Upper lobe of right lung (tissue), 1 donor: Measurements from ENCODE around the gene SPAG6. TPM values are rescaled to one million over a fixed set of nuclear protein-coding genes. Genes with fewer than 3 reads are reported as not detected.

ENCODE experiments used
- ATAC-seq: fragments of 200-7000 bp; cut with Tn5 transposase; one replicate; pipeline ENCODE4 v1.9.1; 2020; ENCODE audit warnings: mild to moderate bottlenecking, moderate library complexity
- DNase-seq: peaks from one replicate; pipeline ENCODE4 v3.0.0-alpha.2; 2020
- H3K27ac ChIP-seq: fragments of 200-600 bp; one replicate; pipeline ENCODE4 v1.8.0; 2022
- H3K27me3 ChIP-seq: fragments of 200-600 bp; one replicate; pipeline ENCODE4 v1.8.0; 2022; ENCODE audit warnings: mild to moderate bottlenecking
- H3K36me3 ChIP-seq: fragments of 200-600 bp; one replicate; pipeline ENCODE4 v1.8.0; 2022
- H3K4me1 ChIP-seq: fragments of 200-600 bp; one replicate; pipeline ENCODE4 v1.8.0; 2022
- H3K4me3 ChIP-seq: fragments of 200-600 bp; one replicate; pipeline ENCODE4 v1.8.0; 2022; ENCODE audit warnings: mild to moderate bottlenecking
- H3K9me3 ChIP-seq: fragments of 200-600 bp; one replicate; pipeline ENCODE4 v1.8.0; 2022
- CTCF ChIP-seq: fragments of 200-600 bp; IDR thresholded peaks from one replicate; pipeline ENCODE4 v1.8.0; 2022; ENCODE audit warnings: antibody characterized with exemption
- intact Hi-C: fragments of 100-400 bp; cut with DNase I; formaldehyde crosslinking; loops from one replicate; pipeline ENCODE4 v1.11.0; 2022
- total RNA-seq: library from RNA; stranded (reverse); fragmentation: NEBNext Ultra II Directional; extraction: Animal tissue kit (Norgen Biotek cat#: 25700); gene quantifications from one replicate; pipeline ENCODE4 v1.2.1, GENCODE V29; 2021
- donor health status: DM: no; HTN: yes; CAD: no; lungs with severe emphysema.

The SPAG6 gene
- total RNA-seq, 1 donor from 2014 or later, result not detected

DNA sequence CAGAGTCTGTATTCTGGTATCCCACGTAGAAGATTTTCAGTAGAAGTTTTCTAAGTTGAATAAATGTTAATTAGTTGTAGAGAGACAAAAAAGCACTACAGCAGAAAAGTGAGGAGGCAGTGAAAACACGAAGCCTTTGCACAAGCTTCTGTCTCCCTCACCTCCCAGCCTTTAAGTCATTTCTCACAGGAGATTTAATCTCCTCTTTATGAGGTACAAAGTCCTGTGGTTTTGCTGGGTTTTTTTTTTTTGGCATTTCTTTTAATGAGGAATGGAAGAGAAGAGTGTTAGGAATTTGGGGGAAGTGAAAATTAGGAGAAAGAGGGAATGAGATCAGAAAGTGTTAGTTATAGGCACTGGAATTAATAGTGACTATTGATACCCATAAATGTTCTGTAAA lies 21.5 kb downstream of the SPAG6 start:
- peaks cover 6% of the 10 kb centered on the region for H3K27me3 ChIP-seq
- intact Hi-C loops, result no loop called here
- H3K27ac ChIP-seq, result no peak overlapping the region
- H3K4me1 ChIP-seq, result no peaks in the 10 kb centered on the region
- no peaks in the 10 kb centered on the region for H3K36me3 ChIP-seq
- no peak overlapping the region for H3K4me3 ChIP-seq
- DNase-seq, result no peak
- H3K9me3 ChIP-seq, result no peaks in the 10 kb centered on the region
- ATAC-seq, result no peak
- TF ChIP-seq CTCF, result no peak

GRCh38 chr10:22367471-22367870 lies 22.2 kb downstream of the SPAG6 start:
- H3K27me3 ChIP-seq, result peaks cover 2% of the 10 kb centered on the region
- no peak for ATAC-seq
- no peak for TF ChIP-seq CTCF
- no peaks in the 10 kb centered on the region for H3K36me3 ChIP-seq
- intact Hi-C loops, result no loop called here
- no peaks in the 10 kb centered on the region for H3K9me3 ChIP-seq
- DNase-seq, result no peak
- no peak overlapping the region for H3K4me3 ChIP-seq
- no peak overlapping the region for H3K27ac ChIP-seq
- no peaks in the 10 kb centered on the region for H3K4me1 ChIP-seq

- ATAC-seq, result no peak
Measured at GRCh38 chr10:22368402-22368801, 23.1 kb downstream of the SPAG6 start.

GRCh38 chr10:22368981-22369380 lies 23.7 kb downstream of the SPAG6 start:
- H3K4me3 ChIP-seq, result no peak overlapping the region
- intact Hi-C loops, result no loop called here
- ATAC-seq, result no peak

More at GRCh38 chr10:22368402-22368801, 23.1 kb downstream of the SPAG6 start:
- intact Hi-C loops, result no loop called here
- no peak overlapping the region for H3K4me3 ChIP-seq
- no peaks in the 10 kb centered on the region for H3K36me3 ChIP-seq
- H3K4me1 ChIP-seq, result no peaks in the 10 kb centered on the region
- DNase-seq, result no peak
- no peak overlapping the region for H3K27ac ChIP-seq
- TF ChIP-seq CTCF, result no peak
- no peaks in the 10 kb centered on the region for H3K9me3 ChIP-seq
- no peaks in the 10 kb centered on the region for H3K27me3 ChIP-seq

DNA sequence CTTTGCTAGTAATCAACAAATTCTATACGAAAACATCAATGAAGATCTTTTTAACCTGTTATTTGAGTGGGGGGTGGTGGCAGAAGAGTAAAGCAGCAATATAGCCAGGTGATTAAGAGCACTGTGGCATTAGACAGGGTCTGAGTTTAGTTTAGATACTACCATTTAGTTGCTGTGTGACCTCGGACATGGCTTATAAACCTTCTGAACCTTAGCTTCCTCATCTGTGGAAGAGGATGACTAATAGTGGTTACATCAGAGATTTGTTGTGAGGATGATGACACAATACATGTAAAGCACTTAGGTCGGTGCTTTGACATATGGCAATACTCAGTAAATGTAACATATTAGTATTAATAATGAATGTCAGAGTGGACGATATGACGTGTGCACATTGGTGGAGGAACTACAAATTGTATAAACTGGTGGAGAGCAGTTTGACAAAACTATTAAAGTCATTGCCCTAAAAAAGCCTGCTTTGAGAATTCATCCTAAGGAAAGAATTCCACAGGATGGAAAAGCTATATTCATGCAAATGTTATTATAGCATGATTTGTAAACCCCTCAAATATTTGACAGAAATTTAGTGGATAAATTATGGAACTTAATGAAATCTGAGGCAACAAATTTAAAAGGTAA lies 24.3 kb downstream of the SPAG6 start:
- DNase-seq, result no peak
- Histone ChIP-seq H3K27ac (no peak overlapping the region), H3K36me3 (no peaks in the 10 kb centered on the region), H3K4me1 (no peaks in the 10 kb centered on the region), H3K27me3 (no peaks in the 10 kb centered on the region), H3K9me3 (no peaks in the 10 kb centered on the region), H3K4me3 (no peak overlapping the region)
- no peak for TF ChIP-seq CTCF
- intact Hi-C loops, result no loop called here
- ATAC-seq, result peak; percentile 79

More at GRCh38 chr10:22368981-22369380, 23.7 kb downstream of the SPAG6 start:
- Histone ChIP-seq H3K9me3 (no peaks in the 10 kb centered on the region), H3K27ac (no peak overlapping the region), H3K36me3 (no peaks in the 10 kb centered on the region), H3K4me1 (no peaks in the 10 kb centered on the region), H3K27me3 (no peaks in the 10 kb centered on the region)
- DNase-seq, result no peak
- no peak for TF ChIP-seq CTCF

GRCh38 chr10:22370320-22370719 lies 25.0 kb downstream of the SPAG6 start:
- no peak for TF ChIP-seq CTCF
- Histone ChIP-seq H3K4me3 (no peak overlapping the region), H3K36me3 (no peaks in the 10 kb centered on the region), H3K27me3 (no peaks in the 10 kb centered on the region), H3K9me3 (no peaks in the 10 kb centered on the region), H3K27ac (no peak overlapping the region), H3K4me1 (no peaks in the 10 kb centered on the region)
- intact Hi-C loops, result no loop called here
- ATAC-seq, result no peak
- no peak for DNase-seq
